LNCAP (cell line): ENCODE data around the gene USP11.

Source experiments
- CTCF ChIP-seq: fragments of 450-650 bp; IDR thresholded peaks from 2 replicates; pipeline ENCODE4 v1.5.1; 2017; ENCODE audit warnings: mild to moderate bottlenecking

The USP11 gene

GRCh38 chrX:47297874-47298273 is 65.1 kb downstream of the USP11 start:
- TF ChIP-seq CTCF: no peak
